OCI-LY1 (cell line): ENCODE data around the gene ERAS.

Experiments
- H2AFZ ChIP-seq: fragments of 200-600 bp; sonication (generic), shearing (Covaris generic); 2 replicates; pipeline ENCODE4 v1.6.0; 2014; ENCODE audit warnings: antibody characterized with exemption, mild to moderate bottlenecking, low read length
- H3F3A ChIP-seq: fragments of 200-600 bp; sonication (generic), shearing (Covaris generic); 2 replicates; pipeline ENCODE4 v1.6.0; 2014; ENCODE audit warnings: mild to moderate bottlenecking, antibody characterized with exemption, low read length, moderate library complexity; ENCODE audit not compliant: insufficient read depth
- H3K27ac ChIP-seq: fragments of 200-600 bp; sonication (generic); 2 replicates; pipeline ENCODE4 v1.5.1; 2014; ENCODE audit warnings: low read length, mixed run types, mild to moderate bottlenecking, low read depth; ENCODE audit not compliant: poor library complexity, severe bottlenecking
- H3K27me3 ChIP-seq: fragments of 200-600 bp; sonication (generic); 2 replicates; pipeline ENCODE4 v1.6.0; 2014; ENCODE audit warnings: antibody characterized with exemption, mild to moderate bottlenecking, low read length, moderate library complexity; ENCODE audit not compliant: insufficient read depth
- H3K36me3 ChIP-seq: fragments of 200-600 bp; sonication (generic); 2 replicates; pipeline ENCODE4 v1.6.1; 2014; ENCODE audit warnings: mild to moderate bottlenecking, antibody characterized with exemption, low read length, moderate library complexity, mixed read lengths; ENCODE audit not compliant: insufficient read depth
- H3K4me1 ChIP-seq: fragments of 200-600 bp; sonication (generic); 2 replicates; pipeline ENCODE4 v1.5.1; 2014; ENCODE audit warnings: mild to moderate bottlenecking, low read length, moderate library complexity; ENCODE audit not compliant: insufficient read depth, severe bottlenecking
- H3K4me2 ChIP-seq: fragments of 200-600 bp; sonication (generic), shearing (Covaris generic); 2 replicates; pipeline ENCODE4 v1.6.1; 2014; ENCODE audit warnings: low read length
- H3K4me3 ChIP-seq: fragments of 200-600 bp; sonication (generic); 2 replicates; pipeline ENCODE4 v1.5.1; 2014; ENCODE audit warnings: low read length, low read depth, mild to moderate bottlenecking, mixed read lengths; ENCODE audit not compliant: poor library complexity, severe bottlenecking
- H3K79me2 ChIP-seq: fragments of 200-600 bp; shearing (Covaris generic); 2 replicates; pipeline ENCODE4 v1.6.1; 2016; ENCODE audit warnings: mixed run types, low read length, mixed read lengths; ENCODE audit not compliant: insufficient read depth
- H3K9ac ChIP-seq: fragments of 200-600 bp; sonication (generic), shearing (Covaris generic); 2 replicates; pipeline ENCODE4 v1.6.1; 2014; ENCODE audit warnings: mild to moderate bottlenecking, low read length, mixed read lengths
- H3K9me2 ChIP-seq: fragments of 200-600 bp; sonication (generic), shearing (Covaris generic); 2 replicates; pipeline ENCODE4 v1.6.1; 2014; ENCODE audit warnings: low read depth, mild to moderate bottlenecking, low read length, mixed read lengths
- H3K9me3 ChIP-seq: fragments of 200-600 bp; shearing (Covaris generic); 2 replicates; pipeline ENCODE4 v1.6.1; 2014; ENCODE audit warnings: low read length, mixed read lengths
- H4K20me1 ChIP-seq: fragments of 200-600 bp; sonication (generic), shearing (Covaris generic); 2 replicates; pipeline ENCODE4 v1.6.0; 2016; ENCODE audit warnings: mild to moderate bottlenecking, low read length; ENCODE audit not compliant: insufficient read depth
- CTCF ChIP-seq: fragments of 200-600 bp; sonication (generic), shearing (Covaris generic); IDR thresholded peaks from 2 replicates; pipeline ENCODE4 v1.5.1; 2017; ENCODE audit warnings: mild to moderate bottlenecking, antibody characterized with exemption, low read length, moderate library complexity, mixed read lengths
- EZH2 ChIP-seq: fragments of 200-600 bp; sonication (generic), shearing (Covaris generic); IDR thresholded peaks from 2 replicates; pipeline ENCODE4 v1.8.0; 2017; ENCODE audit warnings: borderline replicate concordance, mixed run types, mild to moderate bottlenecking, antibody characterized with exemption, low read length, moderate library complexity, mixed read lengths

The ERAS gene

GRCh38 chrX:48789366-48790220 is 36.7 kb upstream of the ERAS start:
- H3K79me2 ChIP-seq, result no peaks in the 10 kb centered on the region
- no peak overlapping the region for H3K4me3 ChIP-seq
- no peaks in the 10 kb centered on the region for H4K20me1 ChIP-seq
- no peaks in the 10 kb centered on the region for H3K9me3 ChIP-seq
- no peak overlapping the region for H3K27ac ChIP-seq
- no peaks in the 10 kb centered on the region for H3K36me3 ChIP-seq
- TF ChIP-seq EZH2, result no peak
- TF ChIP-seq CTCF, result no peak
- no peak overlapping the region for H2AFZ ChIP-seq
- no peaks in the 10 kb centered on the region for H3K4me1 ChIP-seq
- H3K9me2 ChIP-seq, result no peaks in the 10 kb centered on the region
- H3K4me2 ChIP-seq, result no peak overlapping the region
- no peaks in the 10 kb centered on the region for H3K27me3 ChIP-seq
- no peak overlapping the region for H3K9ac ChIP-seq
- no peaks in the 10 kb centered on the region for H3F3A ChIP-seq

GRCh38 chrX:48790477-48790876 is 35.8 kb upstream of the ERAS start:
- no peaks in the 10 kb centered on the region for H3F3A ChIP-seq
- H3K4me1 ChIP-seq, result no peaks in the 10 kb centered on the region
- no peaks in the 10 kb centered on the region for H3K9me3 ChIP-seq
- no peak overlapping the region for H2AFZ ChIP-seq
- H3K4me2 ChIP-seq, result no peak overlapping the region
- no peak overlapping the region for H3K9ac ChIP-seq
- no peak overlapping the region for H3K27ac ChIP-seq
- H4K20me1 ChIP-seq, result no peaks in the 10 kb centered on the region
- no peaks in the 10 kb centered on the region for H3K36me3 ChIP-seq
- no peaks in the 10 kb centered on the region for H3K9me2 ChIP-seq
- no peaks in the 10 kb centered on the region for H3K79me2 ChIP-seq
- no peaks in the 10 kb centered on the region for H3K27me3 ChIP-seq
- H3K4me3 ChIP-seq, result no peak overlapping the region
- no peak for TF ChIP-seq EZH2
- TF ChIP-seq CTCF, result no peak

GRCh38 chrX:48791063-48791820 is 35.1 kb upstream of the ERAS start:
- no peaks in the 10 kb centered on the region for H4K20me1 ChIP-seq
- no peak overlapping the region for H3K27ac ChIP-seq
- no peak for TF ChIP-seq EZH2
- TF ChIP-seq CTCF, result no peak
- no peaks in the 10 kb centered on the region for H3K9me2 ChIP-seq
- H3F3A ChIP-seq, result no peaks in the 10 kb centered on the region
- H2AFZ ChIP-seq, result no peak overlapping the region
- H3K36me3 ChIP-seq, result no peaks in the 10 kb centered on the region
- no peaks in the 10 kb centered on the region for H3K9me3 ChIP-seq
- no peak overlapping the region for H3K4me3 ChIP-seq
- H3K79me2 ChIP-seq, result no peaks in the 10 kb centered on the region
- no peak overlapping the region for H3K4me2 ChIP-seq
- no peaks in the 10 kb centered on the region for H3K27me3 ChIP-seq
- no peak overlapping the region for H3K9ac ChIP-seq
- H3K4me1 ChIP-seq, result no peaks in the 10 kb centered on the region
